GM21825 (cell line): ENCODE results near the gene DNAH8.

Experiments
- ATAC-seq: cut with Tn5 transposase; IDR thresholded peaks from one replicate; pipeline ENCODE4 v1.9.1; 2021; ENCODE audit warnings: mild to moderate bottlenecking, moderate library complexity; ENCODE audit not compliant: unreplicated experiment

The DNAH8 gene

DNA sequence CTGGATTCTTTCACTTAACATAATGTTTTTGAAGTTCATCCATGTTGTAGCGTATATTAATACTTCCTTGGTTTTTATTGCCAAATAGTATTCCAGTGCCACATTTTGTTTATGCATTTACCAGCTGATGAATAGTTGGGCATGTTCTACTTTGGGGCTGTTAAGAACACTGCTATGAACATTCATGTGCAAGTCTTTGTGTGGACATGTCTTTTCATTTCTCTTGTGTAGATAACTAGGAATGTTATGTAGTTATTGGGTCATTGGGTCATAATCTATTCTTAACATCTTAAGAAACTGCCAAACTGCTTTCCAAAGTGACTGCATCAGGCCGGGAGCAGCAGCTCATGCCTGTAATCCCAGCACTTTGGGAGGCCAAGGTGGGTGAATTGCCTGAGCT lies 289.7 kb downstream of the DNAH8 start:
- ATAC-seq, result no peak

DNA sequence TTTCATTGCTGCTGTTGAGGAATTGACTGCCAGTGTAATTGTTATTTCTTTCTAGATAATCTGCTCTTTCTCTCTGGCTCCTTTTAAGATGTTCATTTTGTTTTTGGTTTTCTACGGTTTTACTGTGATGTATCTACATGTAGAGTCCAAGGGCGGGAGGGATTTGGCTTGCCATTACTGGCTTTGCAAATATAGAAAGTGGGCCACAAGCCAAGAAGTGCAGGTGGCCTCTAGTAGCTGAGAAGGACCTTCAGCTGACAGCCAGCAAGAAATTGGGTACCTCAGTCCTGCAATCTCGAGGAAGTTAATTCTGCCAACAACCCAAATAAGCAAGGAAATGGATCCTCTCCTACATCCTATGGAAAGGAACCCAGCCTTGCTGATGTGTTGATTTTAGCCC lies 290.7 kb downstream of the DNAH8 start:
- ATAC-seq, result no peak

DNA sequence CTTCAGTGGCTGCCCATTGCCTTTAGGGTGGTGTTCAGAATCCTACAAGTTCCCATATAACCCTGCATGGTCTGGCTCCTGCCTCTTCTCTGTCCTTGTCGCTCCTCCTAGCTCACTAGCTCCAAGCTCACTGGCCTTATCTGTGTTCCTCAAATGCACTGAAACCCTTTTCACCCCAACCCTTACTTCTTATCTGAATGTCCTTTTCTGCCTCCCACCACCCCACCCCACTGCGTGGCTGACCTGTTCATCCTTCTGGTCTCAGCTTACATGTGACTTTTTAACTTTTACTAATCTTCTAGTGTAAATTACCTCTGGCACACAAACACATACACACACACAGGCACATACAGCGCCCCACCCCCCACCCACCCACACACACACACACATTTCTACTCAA lies 292.5 kb downstream of the DNAH8 start:
- ATAC-seq, result no peak

DNA sequence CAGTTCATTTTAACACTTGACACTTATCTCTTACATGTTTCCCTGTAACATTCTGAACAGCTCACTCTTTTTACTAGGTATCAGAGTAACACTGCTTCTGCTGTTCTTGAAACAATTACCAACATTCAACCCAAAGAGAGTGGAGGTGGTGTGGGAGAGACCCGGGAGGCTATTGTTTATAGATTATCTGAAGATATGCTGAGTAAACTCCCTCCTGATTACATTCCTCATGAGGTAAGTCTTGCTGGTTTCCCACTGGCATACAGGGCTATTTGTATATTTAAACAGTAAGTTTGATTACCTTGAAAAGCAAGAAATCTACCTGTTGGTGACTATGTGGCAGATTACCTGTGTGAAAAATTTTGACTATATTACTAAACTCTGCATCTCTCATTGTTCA lies 293.6 kb downstream of the DNAH8 start:
- ATAC-seq, result no peak

DNA sequence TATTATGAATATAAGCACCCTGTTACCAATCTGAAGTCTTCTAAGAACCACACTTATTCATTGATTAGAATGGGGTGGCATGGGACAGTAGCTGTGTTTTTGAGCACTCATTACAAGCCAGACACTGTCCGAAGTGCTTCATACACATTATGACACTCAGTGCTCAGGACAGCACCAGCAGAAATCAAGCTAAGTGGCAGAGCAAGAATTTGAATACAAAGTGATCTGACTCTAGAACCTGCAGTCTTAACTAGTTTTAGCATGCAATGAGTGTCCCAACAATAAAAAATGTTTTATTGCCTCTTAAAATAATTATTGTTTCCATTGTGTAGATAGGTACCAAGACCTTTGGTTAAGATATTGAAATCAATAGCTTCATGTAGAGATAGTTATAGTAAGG lies 294.4 kb downstream of the DNAH8 start:
- no peak for ATAC-seq

DNA sequence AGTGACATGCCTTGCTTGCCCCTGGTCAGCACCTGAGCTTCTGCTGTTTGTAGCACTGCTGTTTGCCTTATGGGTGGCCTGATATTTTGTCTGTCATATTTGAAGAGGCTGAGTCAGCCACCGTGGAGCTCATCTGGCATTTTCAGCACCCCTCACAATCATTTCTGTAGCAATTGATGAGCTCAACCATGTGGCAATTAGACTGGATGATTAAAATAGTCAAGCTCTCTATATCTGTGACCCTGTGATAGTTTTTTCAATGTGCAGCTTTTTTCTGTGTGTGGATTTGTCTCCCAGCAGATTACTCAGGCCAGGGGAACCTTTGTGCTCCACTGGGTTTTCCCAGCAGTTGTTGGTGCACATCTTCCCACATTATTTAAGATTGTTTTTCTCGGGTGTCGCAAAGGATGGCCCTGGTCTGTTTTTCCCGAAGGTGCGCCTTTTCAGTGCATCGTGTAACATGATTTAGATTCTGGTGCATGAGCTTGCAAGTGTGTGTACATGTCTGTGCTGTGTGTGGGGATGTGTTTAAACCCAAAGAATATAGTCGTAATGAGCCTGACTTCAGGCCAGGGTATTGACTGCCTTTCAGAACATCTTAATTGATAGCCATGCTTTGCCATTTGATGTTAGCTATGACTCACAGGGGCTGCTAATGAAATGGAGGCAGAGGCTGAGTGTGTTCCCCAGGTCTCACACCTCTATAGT lies 301.9 kb downstream of the DNAH8 start:
- no peak for ATAC-seq

DNA sequence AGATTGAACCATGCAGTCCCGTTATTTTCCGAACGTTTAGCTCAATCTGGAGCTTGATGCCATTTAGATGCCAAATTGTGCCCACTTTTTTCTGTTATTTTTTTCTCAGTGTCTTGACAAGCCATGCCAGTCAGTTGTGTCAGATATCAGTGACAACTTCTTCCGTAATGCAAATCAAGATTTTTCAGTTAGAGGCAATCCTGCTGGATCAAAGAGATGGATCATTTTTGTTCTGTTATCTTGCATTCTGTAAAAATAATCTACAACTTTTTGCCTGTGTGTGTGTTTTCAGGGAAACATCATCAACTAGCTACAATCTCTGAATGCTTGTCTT lies 302.4 kb downstream of the DNAH8 start:
- no peak for ATAC-seq

DNA sequence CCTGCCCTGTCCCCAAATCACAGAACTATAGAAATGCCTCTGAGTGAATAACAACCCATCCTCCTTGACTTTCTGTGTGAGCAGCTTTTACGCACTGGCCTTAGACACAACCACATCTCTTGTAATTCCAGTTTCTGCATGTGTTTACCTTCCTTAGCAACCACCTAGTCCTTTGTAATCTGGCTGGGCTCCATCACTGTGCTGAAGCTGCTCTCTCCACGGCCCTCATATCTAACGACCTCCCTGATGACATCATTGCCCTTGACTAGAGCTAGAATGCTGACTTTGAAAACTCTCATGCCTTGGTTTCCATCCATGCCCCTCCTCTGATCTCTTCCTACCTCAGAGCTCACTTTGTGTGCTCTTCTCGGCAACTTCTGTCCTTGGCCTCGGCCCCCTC lies 303.0 kb downstream of the DNAH8 start:
- ATAC-seq, result no peak

DNA sequence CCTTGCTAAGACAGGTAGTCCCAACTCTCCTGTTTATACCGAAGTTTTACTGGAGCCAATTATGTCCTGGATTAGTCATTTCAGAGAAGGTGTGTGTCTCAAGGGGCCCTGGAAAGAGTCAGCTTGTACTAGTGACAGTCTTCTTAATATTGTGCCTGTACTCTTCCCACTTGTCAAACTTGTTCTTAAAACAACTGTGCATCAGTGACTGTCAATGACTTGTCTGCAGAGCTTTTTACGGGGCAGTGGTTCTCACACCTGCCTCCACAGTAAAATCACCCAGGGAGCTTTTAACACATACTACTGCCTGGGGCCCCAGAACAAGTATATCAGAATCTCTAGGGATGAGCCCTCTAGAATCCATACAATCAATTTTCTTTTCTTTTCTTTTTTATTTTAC lies 305.0 kb downstream of the DNAH8 start:
- ATAC-seq, result no peak

DNA sequence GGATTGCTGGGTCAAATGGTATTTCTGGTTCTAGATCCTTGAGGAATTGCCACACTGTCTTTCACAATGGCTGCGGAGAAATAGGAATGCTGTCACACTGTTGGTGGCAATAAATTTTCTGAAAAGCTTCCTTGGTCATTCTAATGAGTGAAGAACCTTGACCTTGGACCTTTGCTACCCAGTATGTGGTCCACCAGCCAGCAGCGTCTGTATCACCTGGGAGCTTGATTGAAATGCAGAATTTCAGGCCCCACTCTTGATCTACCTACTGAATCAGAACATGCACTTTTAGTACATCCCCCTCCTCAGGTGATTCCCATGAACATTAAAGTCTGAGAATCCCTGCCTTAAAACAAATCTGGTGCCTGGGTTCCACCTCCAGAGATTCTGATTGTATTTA lies 305.9 kb downstream of the DNAH8 start:
- ATAC-seq, result no peak

DNA sequence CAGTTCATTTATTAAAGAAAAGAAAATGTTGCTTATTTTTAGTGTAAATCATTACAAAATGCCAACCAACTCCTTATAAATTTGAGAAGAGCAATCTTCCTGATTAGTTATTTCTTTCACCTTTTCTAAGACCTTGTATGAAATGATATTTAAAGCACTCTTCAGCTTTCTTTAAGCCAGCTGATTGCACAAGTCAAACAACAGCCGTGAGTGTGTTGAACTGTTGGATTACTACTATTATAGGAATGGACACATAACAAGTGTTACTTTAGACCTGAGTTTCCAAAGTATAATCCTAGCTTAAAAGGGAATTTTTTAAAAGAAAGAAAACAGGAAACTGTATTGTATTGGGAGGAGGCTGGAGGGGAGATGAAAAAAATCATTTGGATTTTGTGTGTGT lies 306.7 kb downstream of the DNAH8 start:
- no peak for ATAC-seq

DNA sequence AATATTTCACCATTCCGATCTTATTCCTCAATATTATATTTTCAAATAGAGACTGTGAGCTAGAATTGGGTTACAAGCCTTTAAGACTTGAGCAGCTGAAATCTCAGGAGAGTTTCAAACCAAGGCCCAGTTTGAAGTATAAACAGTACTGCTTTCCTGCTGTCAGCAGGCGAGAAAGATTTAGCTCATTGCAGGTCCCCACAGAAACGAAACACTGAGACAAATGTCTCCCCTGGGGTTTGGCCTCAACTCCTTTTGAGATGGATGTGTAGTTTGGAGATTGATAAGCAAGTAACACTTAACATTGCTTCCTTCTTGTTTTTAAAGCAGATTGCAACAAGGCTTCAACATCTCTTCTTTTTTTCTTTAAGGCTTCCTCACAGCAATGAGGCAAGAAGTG lies 311.1 kb downstream of the DNAH8 start:
- no peak for ATAC-seq

DNA sequence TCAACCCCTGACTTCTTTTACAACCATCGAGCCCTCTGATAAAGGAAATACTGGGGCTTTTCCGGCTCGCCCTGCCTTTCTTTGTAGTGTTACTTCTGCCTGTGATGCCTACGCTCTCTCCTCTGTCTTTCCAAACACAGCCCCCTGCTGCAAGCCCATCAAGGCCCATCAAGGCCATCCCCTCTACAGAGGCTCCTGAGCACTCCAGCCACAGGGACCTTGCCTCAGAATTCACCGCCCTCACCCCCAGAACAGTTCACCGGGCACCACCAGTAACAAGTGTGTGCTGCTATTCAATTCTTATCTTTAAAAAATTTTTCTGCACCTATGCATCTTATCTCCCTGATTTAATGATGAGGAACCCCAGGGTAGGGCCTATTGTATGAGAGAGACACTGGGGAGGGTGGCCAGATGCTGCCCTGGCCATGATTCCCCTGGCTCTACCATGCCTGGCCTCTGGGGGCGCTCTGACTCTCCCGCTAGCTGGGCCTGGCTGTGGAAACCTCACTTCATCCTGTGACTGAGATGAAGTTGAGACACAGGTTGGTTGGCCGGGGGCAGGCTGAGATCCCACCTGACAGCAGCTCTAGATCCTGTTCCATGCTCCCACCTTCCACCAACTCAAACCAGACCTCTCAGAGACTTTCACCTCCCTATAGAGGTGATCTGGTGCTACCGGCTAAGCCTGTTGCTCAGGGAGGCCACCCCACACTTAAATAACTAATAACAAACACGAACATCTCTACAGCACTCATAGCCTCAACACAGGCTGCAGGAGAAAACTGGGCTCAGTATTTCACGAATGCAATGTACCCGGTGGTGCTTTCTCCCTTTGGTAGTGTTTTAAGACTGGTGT lies 314.3 kb downstream of the DNAH8 start:
- no peak for ATAC-seq

DNA sequence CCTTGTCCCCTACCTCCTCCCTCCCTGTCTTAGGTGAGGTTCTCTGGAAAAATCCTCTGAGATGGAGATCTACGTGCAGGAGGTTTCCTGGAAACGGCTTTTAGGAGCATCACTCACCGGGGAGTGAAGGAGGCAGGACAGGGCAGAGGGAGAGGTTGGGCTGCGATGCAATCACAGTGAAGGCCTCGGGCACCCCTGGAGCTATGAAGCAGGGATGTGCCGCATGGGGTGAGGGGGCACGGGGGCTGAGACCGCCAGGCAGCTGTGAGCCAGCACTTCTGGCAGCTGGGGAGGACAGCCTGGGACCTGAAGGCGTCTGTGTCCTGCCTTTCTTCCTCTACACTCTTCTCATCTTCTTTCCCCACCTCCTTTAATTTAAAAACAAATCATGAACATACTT lies 320.6 kb downstream of the DNAH8 start:
- ATAC-seq, result no peak

DNA sequence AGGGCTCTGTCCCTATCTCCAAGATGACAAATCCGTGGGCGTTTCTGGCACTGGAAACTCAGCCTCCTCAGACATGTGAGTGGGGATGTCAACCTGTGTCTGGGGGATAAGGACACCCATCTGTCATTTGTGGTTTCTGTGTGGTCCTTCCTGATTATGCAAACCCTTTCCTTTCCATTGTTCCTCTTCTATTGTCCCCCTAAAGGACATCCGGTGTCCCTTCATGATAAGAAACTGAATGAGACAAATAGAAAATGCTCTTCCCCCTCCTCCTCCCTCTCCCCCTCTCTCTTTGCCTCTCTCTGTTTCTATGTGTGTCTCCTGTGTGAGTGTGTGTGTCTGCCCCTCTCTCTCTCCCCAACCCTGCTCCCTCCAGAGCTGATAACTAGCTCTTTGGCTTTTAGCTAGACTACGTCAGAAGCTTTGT lies 322.0 kb downstream of the DNAH8 start:
- no peak for ATAC-seq

DNA sequence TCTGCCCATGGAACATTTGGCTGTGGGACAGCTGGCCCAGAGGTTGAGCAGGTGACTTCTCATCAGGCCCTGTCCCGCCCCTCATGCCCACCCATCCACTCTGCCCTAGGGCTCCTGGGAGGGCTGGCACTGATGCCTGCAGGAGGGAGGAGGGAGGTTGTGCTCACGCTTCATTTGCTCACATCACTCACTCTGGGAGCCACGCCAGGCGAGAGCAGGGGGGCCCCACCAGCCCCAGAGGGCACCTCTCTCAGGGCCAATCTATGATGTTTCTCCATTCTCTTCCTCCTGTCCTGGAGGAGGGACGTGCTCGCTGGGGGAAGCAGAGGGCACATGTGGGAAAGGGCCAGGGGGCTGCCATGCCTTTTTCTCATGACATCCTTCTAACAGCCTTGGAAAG lies 322.6 kb downstream of the DNAH8 start:
- ATAC-seq, result no peak

DNA sequence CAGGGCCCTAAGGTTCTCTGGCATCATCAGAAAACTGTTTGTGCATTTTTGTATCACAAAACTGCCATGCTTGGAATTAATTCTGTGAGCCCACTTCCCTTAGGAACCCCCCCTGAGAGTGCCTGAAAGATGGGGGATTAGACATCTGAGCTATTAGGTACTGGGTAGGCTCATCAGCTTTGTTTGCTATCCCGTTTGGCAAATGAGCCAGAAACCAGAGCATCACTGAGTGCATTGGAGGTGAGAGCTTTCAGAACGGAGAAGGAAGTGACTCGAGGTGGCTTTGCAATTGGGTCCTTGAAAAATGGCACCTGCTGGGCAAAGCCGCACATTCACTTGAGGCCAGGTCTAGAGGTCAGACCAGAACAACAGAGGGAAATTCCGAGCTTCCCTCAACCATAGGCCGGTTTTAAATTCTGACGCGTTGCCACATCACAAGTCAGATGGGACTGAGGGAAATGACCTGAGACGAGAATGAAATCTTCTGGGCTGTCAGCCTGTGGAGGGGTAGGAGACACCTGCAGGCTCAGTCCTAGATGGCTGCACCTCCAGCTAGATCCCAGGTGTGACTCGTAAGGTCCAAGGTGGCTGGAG lies 325.1 kb downstream of the DNAH8 start:
- ATAC-seq, result no peak

DNA sequence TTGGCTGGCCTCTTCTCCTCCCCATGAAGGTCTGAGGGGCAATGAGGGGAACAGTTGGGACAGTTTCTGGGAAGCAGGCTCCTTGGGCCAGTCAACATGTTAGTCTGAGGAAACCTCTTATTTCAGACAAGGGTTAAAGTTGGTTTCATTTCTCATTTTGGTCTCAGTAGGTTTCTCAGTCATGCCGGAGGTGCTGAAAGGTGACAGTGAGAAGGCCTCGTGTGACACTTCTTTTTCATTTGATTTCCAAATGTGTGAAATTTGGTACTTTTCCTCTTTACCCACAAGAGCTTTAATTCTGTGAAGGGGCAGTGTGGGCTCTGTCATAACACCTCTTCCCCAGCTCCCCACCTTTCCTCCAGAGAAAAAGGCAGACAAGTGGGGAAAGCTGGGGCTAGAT lies 326.0 kb downstream of the DNAH8 start:
- no peak for ATAC-seq

DNA sequence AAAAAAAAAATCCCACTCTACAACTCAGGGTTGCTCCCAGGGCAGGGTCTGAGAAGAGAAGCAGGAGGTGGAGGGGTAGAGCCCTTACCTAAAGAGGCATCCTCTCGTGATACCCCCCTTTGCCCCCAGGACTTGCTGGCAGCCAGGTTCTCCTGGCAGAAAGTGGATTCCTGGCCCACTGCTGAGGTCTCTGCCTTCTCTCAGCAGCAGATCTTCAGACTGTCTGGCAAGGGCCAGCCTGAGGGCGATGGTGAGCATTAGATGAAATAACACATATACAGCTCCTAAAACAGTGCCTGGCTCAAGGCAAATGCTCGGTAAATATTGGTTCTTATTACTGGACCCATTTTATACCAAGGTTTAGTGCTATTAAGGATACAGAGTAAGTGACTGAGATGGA lies 328.7 kb downstream of the DNAH8 start:
- no peak for ATAC-seq

DNA sequence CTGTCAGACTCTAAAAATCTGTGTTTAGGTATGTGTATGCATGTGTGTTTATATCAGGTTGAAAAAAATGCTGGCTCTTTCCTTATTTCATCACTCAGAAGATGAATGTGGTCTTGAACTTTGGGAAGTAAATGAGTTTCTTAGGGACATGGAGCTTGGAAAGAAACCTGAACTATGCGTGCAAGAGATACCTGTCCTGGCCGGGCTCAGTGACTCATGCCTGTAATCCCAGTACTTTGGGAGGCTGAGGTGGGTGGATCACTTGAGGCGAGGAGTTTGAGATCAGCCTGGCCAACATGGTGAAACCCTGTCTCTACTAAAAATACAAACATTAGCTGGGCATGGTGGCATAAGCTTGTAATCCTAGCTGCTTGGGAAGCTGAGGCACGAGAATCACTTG lies 329.1 kb downstream of the DNAH8 start:
- no peak for ATAC-seq

DNA sequence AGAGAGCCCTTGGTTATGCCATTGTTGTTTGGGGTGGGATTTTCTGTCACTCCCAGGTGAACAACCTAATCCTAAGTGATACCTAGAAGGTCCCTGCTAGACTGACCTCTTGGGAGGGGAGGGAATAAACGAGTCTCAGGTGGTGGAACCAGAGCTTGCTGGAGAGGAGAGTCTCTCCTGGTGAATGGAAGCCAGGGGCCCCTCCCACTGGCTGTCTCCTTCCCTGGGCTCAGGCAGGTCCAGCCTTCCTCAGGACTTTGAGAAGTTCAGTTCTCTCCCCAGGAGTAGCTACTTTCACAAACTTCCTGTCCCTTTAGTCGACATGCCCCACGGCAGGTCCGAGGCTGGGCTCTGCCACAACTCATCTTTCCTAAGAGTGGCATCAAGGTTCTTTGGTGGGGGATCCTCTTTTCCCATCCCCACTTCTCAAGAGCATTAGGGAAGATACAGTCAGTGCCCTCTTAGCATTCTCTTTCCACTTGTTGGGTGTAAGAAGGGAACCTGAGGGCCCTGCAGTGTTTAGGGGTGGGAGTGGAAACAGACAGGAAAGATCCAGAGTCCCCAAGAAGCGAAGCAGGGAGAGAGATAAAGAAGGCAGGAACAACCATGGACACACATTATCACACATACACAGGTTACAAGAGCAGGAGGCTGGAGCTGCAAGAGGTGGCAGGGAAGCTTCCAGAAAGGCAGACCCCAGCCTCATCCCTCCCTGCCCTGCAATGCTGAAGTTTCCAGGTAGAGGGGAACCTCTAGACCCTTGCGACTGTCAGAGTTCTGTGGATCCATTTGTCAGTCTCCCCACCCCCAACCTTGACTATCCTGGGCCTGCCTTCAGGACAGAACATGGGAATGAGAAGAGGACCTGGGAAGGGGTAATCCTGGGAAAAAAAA lies 332.6 kb downstream of the DNAH8 start:
- ATAC-seq, result no peak
